GM18870 (cell line): ENCODE data around the gene SLIT3.

Source experiments
- ATAC-seq: cut with Tn5 transposase; IDR thresholded peaks from one replicate; pipeline ENCODE4 v1.9.1; 2021; ENCODE audit warnings: moderate library complexity; ENCODE audit not compliant: unreplicated experiment

Gene SLIT3

DNA sequence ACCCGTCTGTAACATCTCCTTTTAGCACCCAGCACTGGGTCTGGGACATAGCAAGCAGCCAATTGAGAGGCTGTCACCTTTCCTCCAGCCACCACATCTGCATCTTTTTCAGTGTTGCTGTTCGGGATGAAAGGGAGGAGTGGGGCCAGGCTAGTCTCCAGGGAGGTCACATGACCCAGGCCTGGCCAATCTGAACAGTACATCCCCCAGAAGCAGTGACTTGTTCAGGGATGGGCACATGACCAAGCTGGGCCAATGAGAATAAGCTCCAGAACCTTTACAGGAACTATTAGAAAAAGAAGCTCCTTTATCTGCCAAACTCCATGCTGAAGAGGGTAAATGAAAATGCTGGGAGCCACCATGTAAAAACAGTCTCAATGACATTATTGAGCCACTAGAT, 359.0 kb downstream of the SLIT3 start:
- ATAC-seq: no peak

DNA sequence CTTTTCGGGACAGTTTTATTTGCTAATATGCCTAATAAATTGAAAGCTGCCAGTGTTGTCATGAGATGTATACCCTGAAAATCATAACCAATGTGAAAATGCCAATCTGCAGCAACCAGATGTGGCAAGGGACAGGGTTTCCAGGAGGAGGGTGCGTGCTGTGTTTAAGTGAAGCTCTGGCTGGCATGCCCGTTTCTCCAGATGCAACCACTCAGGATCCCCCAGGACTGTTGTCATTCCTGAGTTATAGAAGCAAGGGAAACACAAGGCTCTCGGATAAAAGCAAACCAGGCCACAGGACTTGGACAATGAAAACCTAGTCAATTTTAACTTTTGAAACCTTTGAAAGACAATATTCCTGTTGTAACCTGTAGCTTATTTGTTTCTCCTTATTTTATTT, 360.2 kb downstream of the SLIT3 start:
- no peak for ATAC-seq

DNA sequence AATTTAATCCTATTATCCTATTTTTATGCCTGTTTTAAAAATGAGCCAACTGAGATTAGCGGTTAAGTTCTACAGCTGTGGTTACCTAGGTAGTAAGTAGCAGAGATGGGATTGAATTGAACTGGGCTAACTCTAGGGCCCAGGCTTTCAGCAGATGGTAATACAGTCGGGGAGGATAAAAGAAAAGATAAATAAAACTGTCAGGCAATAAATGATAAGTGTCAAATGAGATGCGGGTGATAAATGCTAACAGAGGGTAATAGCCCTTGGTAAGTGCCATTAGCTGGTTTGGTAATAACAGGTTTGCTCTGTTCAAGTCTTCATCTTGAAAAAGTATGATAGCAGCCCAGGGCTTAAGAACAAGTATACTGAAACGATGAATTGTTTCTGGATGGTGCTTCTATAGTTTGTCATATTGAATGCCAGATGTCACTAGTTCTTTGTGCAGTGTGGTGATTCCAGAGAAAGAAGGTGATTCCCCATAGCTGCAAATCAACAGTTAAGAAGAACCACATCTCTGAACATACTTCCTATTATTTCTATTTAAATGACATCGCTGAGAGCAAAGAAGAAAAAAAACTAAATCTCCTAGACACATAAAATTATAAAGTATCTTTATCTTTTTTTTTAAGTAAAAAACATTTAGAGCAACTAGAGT, 360.9 kb downstream of the SLIT3 start:
- no peak for ATAC-seq

DNA sequence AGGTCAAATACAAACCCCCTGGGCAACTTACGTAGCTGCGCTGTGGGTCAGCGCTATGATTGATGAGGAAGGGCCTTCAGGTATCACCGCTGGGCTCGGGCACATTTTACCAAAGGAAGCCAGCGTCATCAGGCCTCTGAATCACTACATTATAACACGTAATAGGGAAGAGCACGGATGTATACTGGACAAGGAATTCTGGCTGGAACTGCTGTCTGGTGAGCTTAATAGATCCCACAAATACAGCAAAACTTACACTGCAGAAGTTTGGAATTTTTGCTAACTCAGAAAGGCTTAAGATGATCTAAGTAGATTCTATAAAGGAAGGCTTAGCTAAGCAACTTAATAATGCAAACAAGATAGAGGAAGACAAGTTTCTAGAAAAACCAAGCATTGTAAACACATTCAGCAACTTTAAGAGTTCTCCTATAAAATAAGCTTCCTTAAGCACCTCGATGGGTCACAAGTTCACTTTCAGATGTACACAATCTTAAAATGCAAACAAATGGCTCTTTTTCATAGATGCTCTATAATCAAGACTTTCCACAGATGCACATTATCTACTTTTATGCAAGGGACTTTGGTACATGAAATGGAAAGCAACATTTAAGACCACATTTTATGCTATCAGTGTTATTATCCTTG, 361.7 kb downstream of the SLIT3 start:
- no peak for ATAC-seq

DNA sequence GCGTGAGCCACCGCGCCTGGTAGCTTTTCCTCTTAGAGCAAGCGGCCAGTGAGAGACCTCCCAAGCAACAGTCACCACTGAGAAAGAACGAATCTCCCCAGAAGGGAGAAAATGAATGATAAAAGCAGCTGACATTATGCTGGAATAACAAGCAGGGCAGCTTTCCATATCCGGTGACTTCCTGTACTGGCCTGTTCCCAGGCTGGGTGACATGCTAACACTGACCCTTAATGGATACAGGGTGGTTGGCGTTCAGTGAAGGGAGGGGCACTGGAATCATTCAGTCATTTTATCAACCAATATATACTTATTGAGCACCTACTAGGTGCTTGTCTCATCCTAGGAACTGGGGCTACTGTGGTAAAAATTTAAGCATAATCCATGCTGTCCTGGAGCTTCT, 364.4 kb downstream of the SLIT3 start:
- no peak for ATAC-seq

DNA sequence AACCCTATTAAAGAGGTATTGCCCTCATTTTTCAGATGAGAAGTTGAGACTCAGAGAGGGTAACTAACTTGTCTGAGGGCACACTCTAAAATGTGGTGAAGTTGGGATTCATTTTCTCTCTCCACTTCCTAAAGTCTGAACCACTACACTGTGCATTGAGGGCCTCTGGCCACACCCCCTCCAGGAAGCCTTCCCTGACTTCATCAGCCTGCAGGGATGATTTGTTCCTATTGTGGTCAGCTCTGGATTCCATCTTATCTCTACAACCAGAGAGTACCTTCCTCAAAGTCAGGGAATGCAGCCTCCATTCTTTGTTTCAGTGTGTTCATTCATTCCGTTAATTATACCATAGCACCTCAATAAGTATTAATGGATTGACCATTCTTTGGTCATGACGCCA, 365.8 kb downstream of the SLIT3 start:
- no peak for ATAC-seq

DNA sequence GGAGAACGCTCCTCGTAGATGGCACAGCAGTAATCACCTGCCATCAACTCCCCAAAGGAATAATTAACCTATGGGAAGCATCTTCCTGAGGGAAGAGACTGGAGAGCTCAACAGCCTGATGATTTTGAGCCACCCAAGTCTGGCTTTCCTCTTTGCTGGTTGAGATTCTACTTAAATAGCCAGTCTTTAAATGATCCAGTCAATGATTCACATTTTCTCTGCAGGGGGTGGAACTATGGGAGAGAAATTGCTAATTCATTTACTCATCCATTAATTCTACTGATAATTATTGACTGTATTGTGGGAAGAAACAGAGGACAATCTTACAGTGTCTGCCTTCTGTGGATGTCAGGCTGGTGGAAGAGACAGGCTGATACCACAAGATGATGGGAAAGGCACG, 366.8 kb downstream of the SLIT3 start:
- ATAC-seq: no peak

DNA sequence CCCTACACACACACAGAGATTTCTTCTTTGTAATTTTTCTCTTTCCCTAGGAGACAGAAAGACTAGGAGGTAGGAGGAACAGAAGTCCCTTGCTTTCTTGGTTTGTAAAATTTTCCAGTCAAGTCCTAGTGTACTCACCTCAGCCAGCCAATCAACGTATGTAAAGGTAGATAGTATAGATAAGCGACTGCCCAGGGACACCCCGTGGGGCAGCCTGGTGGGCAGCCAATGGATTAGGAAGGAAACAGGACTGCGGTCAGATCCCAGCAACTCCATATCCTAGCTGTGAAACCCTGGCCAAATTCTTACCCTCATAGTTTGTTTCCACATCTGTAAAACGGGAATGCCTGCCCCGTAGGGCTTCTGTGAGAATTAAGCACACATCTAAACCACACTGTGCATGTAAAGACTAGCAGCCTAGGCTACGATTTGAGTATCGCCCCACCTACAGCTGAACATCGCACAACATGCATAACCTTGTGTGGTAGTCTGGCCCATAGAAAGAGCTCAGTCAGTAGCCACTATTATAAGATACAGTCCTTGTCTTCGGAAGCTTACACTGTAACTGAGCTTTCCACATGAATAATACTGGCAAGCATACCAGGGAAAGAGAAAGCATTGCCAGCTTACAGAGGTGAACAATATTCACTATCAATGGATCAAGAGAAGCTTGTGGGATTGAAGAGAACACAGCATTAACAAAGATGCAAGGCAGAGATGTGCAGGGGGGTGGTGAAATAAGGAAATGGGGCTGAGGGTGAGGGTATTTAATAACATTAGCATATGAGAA, 368.3 kb downstream of the SLIT3 start:
- ATAC-seq: no peak

DNA sequence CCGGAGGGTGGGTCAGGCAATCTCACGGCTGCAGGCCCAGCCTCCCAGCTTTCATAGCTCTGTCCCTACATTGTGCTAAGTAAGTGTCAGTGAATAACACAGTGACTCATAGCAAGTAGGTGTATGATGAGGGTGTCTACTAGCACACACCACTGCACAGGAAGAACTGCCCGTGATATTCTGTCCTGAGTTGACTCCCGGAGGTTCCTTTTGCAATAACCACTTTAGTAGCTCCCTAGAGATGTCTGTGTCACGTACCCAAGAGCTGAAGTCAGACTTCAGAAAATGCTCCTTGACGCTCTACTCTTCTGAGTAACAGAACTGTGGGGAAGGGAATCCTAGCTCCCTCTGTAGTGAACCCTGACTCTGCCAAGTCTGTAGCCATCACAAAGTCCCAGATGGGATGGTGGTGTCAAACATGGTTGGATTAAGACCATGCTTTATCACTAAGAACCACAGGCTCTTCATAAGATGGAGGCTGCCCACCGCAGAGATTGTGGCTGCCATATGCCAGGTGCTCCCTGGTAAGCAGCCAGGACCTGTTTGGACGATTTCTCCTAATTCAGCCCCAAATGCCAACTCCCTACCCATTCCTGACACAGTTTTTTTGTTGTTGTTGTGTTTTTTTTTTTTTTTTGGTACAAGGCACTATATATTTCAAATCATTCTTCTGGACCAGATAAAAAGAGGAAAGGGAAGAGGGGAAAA, 369.1 kb downstream of the SLIT3 start:
- ATAC-seq: no peak

DNA sequence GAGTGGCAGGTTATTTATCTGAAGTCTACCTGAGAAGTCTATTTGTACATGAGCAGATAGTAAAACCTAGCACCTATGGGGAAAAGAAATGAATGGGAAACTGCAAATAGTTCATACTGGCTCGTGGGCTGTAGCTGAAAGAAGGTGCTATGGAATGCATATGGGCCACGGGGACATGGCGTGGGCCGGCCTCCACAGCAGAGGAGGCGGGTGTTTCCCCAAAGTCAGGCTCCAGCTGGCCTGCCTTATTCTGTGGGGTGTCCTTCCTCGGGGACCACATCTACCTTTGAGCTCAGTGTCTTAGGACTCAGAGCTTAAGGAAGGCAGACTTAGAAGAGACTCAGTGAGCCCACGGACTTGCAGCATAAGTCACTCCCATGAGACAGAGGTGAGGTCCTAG, 371.3 kb downstream of the SLIT3 start:
- no peak for ATAC-seq

DNA sequence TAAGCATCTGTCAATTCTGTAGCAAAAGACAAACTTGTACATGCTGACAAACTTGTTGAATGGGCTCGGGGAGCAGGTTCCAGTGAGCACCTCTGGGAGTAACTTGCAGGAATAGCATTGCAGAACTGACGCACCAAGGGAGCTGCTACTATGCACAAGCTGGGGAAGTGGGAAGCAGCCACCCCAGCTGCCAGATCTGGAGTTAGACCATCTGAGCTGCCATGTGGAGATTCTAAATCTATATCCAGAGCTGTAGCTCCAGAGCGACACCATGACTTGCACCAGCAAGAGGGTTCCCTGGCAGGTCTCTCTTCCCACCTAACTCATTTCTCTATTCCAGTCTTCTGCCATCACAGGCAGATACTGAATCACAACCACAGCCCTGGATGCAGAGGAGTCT, 375.8 kb downstream of the SLIT3 start:
- ATAC-seq: no peak

DNA sequence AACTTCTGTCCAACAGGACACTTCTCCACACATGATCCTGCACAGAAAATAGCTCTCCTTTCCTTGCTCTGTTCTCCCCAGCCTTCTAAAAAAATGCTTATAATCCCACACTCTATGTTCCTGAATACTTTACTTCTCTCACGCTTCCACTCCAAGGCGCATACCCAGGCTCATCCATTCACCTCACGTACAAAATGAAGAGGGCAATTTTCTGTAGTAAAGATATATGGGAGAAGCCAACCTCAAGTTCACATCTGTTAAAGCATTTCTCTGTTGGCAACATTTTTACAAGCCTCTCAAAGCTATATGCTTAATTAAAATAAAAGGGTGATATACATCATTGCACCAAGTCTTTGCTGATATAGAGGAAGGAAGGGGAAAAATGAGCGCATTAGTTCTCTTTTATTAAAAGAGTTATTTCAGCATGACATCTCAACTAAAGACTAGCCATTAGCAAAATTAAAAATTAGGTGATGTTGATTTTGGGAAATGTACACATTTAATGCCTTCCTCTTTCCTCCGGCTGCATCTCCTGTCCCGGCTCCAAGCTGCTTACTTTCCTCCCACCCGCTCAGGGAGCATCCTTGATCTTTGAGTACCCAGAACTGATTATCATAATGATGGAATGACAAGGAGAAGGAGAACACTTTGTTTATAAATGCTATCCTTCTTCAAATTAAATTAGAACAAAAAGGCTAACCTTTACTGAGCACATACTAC, 379.6 kb downstream of the SLIT3 start:
- no peak for ATAC-seq

DNA sequence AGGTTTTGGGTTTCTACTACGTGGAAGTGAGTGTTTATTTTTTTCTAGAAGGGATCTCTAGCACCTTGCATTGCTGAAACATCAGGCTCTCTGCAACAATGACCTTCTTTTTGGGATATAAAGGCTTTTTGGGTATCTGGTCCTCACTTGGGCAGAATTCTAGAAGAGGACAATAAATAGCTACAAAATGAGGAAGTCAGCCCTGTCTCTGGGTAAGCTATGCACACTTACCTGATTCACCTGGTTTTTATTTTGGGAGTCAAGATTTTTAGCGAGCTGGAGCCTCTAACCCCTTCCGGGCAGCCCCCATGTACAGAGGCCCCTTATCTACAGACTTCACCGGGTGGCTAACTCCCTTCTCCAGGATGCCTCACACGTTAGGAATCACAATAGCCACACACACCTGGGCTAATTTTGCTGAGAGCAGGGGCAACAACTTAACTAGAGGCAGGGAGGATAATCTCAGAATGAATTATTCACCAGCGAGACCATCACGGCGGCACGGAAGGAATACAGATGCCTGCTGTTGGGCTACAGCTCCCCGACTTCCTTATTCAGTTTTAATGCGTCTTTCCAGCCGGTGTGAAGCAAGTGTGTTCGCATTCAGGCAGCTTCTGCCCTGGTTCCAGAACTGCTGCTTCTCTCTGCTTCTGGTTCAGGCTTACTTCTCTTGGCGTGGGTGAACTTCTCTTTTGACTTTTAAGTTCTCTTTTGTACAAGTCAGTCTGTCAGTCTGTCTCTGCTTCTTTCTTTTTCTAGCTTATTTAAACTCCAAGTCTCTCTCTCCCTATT, 380.7 kb downstream of the SLIT3 start:
- no peak for ATAC-seq

DNA sequence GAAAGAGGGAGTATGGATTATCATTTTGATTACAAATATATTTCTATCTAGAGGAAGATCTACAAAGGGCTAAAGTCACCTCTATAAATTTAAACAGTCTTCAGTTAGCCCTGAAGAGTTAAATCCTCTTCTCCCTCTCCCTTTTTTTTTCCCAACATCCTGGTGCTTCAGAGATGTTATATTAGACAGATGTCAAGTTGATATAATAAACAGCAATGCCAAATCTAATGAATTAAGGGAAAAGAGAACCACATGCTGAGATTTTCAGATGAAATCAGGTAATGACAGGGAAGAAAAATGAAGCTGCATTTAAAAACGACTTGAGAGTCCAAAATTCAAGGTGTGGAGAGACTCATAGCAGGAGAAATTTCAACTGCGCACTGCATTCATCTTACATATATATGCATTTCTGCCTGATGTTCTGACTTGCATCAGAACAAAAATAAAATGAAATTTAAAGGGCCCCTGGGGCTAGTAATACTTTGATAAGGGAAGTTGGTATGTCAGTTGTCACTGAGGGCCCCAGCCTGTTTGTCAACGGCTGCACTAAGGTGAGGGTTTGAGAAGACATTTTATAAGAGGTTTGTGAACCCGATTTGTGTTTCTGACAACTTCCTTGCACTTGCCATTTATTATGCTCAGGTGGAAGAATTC, 382.9 kb downstream of the SLIT3 start:
- no peak for ATAC-seq

DNA sequence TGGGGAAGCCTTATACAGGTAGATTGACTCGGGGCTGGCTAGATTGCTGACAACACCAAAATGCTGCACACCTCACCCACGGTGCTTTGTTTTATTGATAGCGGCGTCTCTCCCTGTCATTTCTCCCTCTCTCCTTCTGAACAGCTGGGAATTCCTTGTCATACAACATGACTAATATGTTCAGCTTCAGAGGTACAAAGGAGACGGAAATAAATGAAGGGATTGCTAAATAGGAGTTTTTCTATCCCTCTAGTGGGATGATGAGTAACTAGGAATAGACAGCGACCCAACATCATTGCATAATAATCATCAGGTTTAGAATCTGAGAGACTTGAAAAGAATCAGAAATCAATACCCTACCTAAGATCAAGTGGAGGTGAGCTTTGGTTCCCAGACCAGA, 384.1 kb downstream of the SLIT3 start:
- ATAC-seq: no peak

DNA sequence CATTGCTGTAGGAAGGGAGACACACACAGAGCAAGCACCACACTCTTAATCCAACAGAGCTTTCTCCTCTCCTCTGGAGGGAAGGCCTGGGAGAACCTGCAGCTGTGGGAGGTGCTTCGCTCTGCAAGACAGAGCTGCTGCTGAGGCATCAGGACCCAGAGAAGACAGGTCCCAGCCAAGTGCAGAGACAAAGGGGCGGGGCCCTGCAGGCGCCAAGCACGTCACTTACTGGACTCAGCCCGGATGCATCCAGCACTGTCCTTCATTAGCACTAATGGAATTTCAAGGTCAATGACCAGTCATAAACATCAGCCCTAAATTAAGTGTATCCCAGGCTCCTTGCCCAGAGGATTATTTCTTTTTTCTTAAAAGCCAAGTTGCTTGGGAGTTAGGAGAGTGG, 384.7 kb downstream of the SLIT3 start:
- ATAC-seq: no peak

DNA sequence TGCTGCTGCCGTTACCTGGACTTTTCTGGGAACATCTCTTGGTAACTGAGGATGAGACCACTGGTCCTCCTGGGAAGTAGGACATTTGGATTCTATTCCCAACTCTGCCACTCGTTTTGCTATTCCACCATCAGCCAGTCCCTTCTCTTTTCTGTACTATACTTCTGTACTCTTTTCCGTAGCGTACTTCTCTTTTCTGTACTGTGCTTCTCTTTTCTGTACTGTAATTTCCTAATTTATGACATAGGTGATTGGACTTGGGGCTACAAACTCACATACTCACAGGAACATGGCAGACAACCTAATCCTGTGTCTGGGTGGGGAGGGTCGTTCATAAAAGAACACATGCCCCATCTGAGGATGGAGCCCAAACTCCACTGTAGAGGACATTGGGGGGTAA, 386.4 kb downstream of the SLIT3 start:
- no peak for ATAC-seq

DNA sequence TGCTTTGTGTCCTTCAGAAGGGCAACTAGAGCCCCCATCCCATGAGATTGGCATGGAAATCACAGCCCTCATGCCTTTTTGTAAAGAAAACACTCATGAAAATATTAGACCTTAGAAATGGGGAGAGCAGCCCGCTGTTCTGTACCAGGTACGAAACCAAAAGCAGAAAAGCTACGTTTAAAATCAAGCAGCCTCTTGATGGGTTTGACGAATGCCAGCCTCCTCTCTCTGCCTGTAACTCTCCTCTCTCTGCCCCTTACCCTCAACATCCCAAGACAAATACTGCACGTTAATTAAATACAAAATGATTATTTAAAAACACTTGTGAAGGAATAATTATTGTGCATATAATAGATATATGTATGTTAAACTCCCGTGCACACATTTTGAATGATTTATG, 390.1 kb downstream of the SLIT3 start:
- no peak for ATAC-seq

DNA sequence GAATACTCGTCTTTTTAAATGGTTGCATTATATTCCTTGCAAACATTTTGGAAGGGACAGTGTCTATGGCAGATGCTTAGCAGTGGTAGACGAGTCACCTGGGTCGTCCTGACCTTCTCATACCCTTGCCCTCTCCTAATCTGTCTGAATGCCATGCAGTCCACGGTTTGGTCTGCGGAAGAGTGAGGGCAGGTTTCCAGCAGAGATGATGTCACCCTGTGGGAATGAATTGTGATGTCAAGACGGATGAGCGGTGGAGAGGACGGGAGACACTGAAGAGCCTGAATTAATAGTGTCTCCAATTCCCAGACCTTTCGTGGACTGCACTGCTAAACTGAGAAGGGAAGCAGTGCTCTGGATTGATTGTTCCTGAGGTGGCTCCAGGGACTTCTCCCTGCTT, 392.7 kb downstream of the SLIT3 start:
- no peak for ATAC-seq

DNA sequence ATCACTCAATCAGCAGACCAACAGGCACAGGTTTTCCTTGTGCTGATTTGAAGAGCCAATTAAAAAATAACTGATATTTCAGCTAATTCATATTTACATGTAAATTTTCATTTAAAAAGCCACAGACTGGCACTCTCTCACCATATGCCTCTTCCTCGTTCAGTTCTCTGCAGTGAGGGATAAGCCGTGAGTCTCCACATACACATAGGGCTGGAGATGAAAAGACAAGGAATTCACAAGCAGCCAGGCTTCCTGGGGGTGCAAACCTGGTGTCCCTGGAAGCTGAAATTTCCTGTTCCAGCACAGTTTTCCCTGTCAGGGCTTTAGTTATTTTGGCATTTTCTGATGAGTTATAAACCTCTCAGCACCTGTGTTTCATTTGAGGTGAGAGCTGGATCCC, 397.9 kb downstream of the SLIT3 start:
- no peak for ATAC-seq
